ENCODE measurements around the gene KRT34. TPM values are rescaled to one million over a fixed set of nuclear protein-coding genes. Genes with fewer than 3 reads are reported as not detected.

KRT34 gene
- total RNA-seq, 2 experiments from 2014 or later, result not detected

GRCh38 chr17:41402161-41402560 lies 20.1 kb upstream of the KRT34 start:
- intact Hi-C loops (cut with DNase I, micrococcal nuclease), result no loop called here
- H3K4me1 ChIP-seq (ENCODE audit: insufficient read depth, low read length), result peaks cover 26% of the 10 kb centered on the region
- Mint-ChIP-seq H3K4me3 (no peak overlapping the region), H3K36me3 (ENCODE audit: low read depth) (no peaks in the 10 kb centered on the region), H3K4me1 (ENCODE audit: low read depth) (peaks cover 30% of the 10 kb centered on the region), H3K27ac (no peak overlapping the region), H3K9me3 (no peaks in the 10 kb centered on the region), H3K27me3 (no peaks in the 10 kb centered on the region)
- H3K27ac ChIP-seq (ENCODE audit: low read depth in 1 of 2, low read length in 2 of 2), result no peak overlapping the region
- H3K4me3 ChIP-seq (ENCODE audit: low read length), result no peak overlapping the region
- no peak for DNase-seq
- ChIA-PET POLR2A (no interaction called here), CTCF (no interaction called here)
- ATAC-seq (ENCODE audit: poor library complexity), result no peak
- no peaks in the 10 kb centered on the region for H3K36me3 ChIP-seq (ENCODE audit: insufficient read depth, low read length)
- H3K9me3 ChIP-seq (ENCODE audit: control insufficient read depth in 1 of 2, insufficient read depth in 1 of 2, low read length in 2 of 2), result no peaks in the 10 kb centered on the region
- no peak for TF ChIP-seq CTCF (IDR thresholded peaks at IDR 0.05)
- no peaks in the 10 kb centered on the region for H3K27me3 ChIP-seq (ENCODE audit: control insufficient read depth in 1 of 2, insufficient read depth in 2 of 2, low read length in 2 of 2)

- H3K9me3 ChIP-seq (ENCODE audit: control insufficient read depth in 1 of 2, insufficient read depth in 1 of 2, low read length in 2 of 2), result no peaks in the 10 kb centered on the region
- no peak within 1 kb of the TSS for H3K27ac Mint-ChIP-seq
Measured at GRCh38 chr17:41396996-41397660, 15.0 kb upstream of the KRT34 start, which contains the start of gene KRT31. TSS of gene KRT31 (minus strand) at chr17:41397608. CDS start at chr17:41397539, 69 bp downstream.

GRCh38 chr17:41396340-41396739 lies 14.2 kb upstream of the KRT34 start:
- intact Hi-C loops (cut with DNase I, micrococcal nuclease), result no loop called here
- Histone ChIP-seq H3K4me1 (ENCODE audit: insufficient read depth, low read length) (peaks cover 5% of the 10 kb centered on the region), H3K36me3 (ENCODE audit: insufficient read depth, low read length) (no peaks in the 10 kb centered on the region), H3K27ac (ENCODE audit: low read depth in 1 of 2, low read length in 2 of 2) (no peak overlapping the region), H3K4me3 (ENCODE audit: low read length) (no peak overlapping the region), H3K27me3 (ENCODE audit: control insufficient read depth in 1 of 2, insufficient read depth in 2 of 2, low read length in 2 of 2) (no peaks in the 10 kb centered on the region), H3K9me3 (ENCODE audit: control insufficient read depth in 1 of 2, insufficient read depth in 1 of 2, low read length in 2 of 2) (no peaks in the 10 kb centered on the region)
- peaks cover 13% of the 10 kb centered on the region for H3K4me1 Mint-ChIP-seq (ENCODE audit: low read depth)
- DNase-seq (no peak), ATAC-seq (ENCODE audit: poor library complexity) (no peak)
- no peak overlapping the region for H3K27ac Mint-ChIP-seq
- POLR2A ChIA-PET, result no interaction called here
- H3K9me3 Mint-ChIP-seq, result peaks cover 2% of the 10 kb centered on the region
- CTCF ChIA-PET, result no interaction called here
- H3K4me3 Mint-ChIP-seq, result no peak overlapping the region
- no peaks in the 10 kb centered on the region for H3K36me3 Mint-ChIP-seq (ENCODE audit: low read depth)
- TF ChIP-seq CTCF (IDR thresholded peaks at IDR 0.05), result no peak
- no peaks in the 10 kb centered on the region for H3K27me3 Mint-ChIP-seq

More at GRCh38 chr17:41396996-41397660, 15.0 kb upstream of the KRT34 start, which contains the start of gene KRT31:
- Mint-ChIP-seq H3K27me3 (no peaks in the 10 kb centered on the region), H3K36me3 (ENCODE audit: low read depth) (no peaks in the 10 kb centered on the region), H3K9me3 (peaks cover under 1% of the 10 kb centered on the region), H3K4me3 (no peak within 1 kb of the TSS), H3K4me1 (ENCODE audit: low read depth) (peaks cover 13% of the 10 kb centered on the region)
- ATAC-seq (ENCODE audit: poor library complexity) (no peak), DNase-seq (no peak)
- Histone ChIP-seq H3K4me1 (ENCODE audit: insufficient read depth, low read length) (peaks cover 5% of the 10 kb centered on the region), H3K27me3 (ENCODE audit: control insufficient read depth in 1 of 2, insufficient read depth in 2 of 2, low read length in 2 of 2) (no peaks in the 10 kb centered on the region), H3K36me3 (ENCODE audit: insufficient read depth, low read length) (no peaks in the 10 kb centered on the region), H3K27ac (ENCODE audit: low read depth in 1 of 2, low read length in 2 of 2) (no peak within 1 kb of the TSS), H3K4me3 (ENCODE audit: low read length) (no peak within 1 kb of the TSS)
- POLR2A ChIA-PET, result no interaction called here
- intact Hi-C loops (cut with DNase I, micrococcal nuclease), result no loop called here
- no peak for TF ChIP-seq CTCF (IDR thresholded peaks at IDR 0.05)
- CTCF ChIA-PET, result no interaction called here

Data from CD4-positive, alpha-beta T cell (primary cell).